ENCODE data around the gene ACTL7B.
"Not testable (repeated sequence)": the region's sequence is repeated elsewhere in the genome, so short reads cannot be mapped to it uniquely, and the experiment has no call there.

Gene ACTL7B

DNA sequence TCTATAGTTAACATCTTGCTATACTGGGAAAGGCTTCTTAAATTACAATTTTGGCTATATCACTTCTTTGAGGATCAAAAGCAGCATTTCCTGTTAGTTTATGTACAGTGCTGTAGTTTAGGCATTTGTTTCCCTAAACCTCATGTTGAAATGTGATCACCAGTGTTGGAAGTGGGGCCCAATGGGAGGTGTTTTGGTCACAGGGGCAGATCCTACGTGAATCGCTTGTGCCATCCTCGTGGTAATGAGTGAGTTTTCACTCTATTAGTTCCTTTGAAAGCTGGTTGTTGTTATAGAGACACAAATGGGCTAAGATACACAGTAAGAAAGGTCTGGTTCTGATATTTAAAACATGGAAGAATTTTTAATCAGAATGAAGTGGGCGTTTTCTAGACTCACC lies 12.0 kb upstream of the ACTL7B start:
- no peak for DNase-seq

- DNase-seq: no peak
Observed at GRCh38 chr9:108867116-108867515, 11.3 kb upstream of the ACTL7B start.

GRCh38 chr9:108866001-108866420 lies 10.2 kb upstream of the ACTL7B start:
- DNase-seq: no peak

GRCh38 chr9:108865037-108865436 lies 9.3 kb upstream of the ACTL7B start:
- DNase-seq: no peak

GRCh38 chr9:108864446-108864845 lies 8.7 kb upstream of the ACTL7B start:
- DNase-seq: no peak

- DNase-seq: no peak
Observed at GRCh38 chr9:108863891-108864290, 8.1 kb upstream of the ACTL7B start.

- no peak for DNase-seq
Observed at GRCh38 chr9:108861997-108862396, 6.2 kb upstream of the ACTL7B start, which contains the start of gene ACTL7A. Gene ACTL7A (plus strand): TSS chr9:108862266. CDS start chr9:108862323, 57 bp downstream.

GRCh38 chr9:108861464-108861863 lies 5.7 kb upstream of the ACTL7B start:
- no peak for DNase-seq

GRCh38 chr9:108860764-108861163 lies 5.0 kb upstream of the ACTL7B start:
- no peak for DNase-seq

DNA sequence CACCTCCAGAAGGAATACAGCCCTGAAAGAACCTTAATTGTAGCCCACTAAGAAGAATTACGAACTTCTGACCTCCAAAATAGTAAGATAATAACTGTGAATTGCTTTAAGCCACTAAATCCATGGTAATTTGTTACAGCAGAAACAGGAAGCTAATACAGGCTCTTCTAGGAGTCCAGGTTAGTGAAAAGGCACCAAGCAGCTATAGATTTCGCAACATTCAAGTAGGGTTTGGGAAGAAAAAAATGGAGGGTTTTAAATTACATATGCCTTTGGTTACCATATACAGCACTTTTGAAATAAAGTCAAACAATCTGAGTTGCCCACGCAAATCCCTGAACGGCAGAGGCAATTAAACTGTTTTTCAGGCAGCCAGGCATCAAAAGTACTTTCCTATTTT lies 4.6 kb upstream of the ACTL7B start:
- no peak for DNase-seq

GRCh38 chr9:108859459-108860114 lies 3.8 kb upstream of the ACTL7B start:
- DNase-seq: no peak

GRCh38 chr9:108857572-108857971 lies 1.8 kb upstream of the ACTL7B start:
- DNase-seq: no peak

GRCh38 chr9:108855529-108855886 lies 278 bp downstream of the ACTL7B start:
- no peak for DNase-seq

- no peak for DNase-seq
Observed at GRCh38 chr9:108854641-108855528, 901 bp downstream of the ACTL7B start.

DNA sequence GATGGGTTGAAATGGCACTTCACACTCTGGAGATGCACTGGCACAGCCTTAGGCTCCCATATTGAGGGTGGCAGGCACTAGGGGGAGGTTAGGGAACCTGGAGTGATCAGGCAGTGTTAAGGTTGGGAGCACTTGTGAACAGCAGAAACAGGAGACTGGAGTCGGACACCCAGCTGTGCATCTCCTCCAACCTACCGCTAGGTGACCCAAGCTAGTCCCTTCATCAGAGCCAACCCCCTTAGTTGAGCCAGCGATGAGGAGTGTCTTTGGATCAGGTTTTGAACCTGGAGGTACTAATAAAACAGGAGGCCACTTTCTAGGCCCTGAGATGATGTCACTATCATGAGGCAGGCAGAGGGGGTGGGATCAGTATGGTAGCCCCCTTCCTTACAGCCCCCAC lies 1.7 kb downstream of the ACTL7B start:
- DNase-seq: no peak

DNA sequence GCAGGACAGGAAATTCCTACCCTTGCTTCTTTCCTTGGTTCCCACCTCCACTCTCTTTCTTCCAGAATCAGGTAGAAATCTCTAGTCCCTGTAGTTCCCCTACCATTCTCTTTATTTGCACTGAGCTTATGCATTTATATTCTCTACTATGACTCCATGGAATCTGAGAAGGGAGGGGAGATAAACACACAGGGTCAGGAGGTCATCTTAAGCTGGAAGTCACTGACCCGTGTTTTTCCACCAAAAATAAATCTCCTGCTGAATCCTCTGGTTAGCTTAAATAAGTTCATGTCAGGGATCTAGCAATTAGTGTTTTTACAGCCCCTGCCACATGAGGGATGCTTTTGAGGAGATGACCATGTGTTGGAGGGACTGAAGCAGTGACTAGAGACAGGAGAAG lies 3.7 kb downstream of the ACTL7B start:
- DNase-seq: no peak

DNA sequence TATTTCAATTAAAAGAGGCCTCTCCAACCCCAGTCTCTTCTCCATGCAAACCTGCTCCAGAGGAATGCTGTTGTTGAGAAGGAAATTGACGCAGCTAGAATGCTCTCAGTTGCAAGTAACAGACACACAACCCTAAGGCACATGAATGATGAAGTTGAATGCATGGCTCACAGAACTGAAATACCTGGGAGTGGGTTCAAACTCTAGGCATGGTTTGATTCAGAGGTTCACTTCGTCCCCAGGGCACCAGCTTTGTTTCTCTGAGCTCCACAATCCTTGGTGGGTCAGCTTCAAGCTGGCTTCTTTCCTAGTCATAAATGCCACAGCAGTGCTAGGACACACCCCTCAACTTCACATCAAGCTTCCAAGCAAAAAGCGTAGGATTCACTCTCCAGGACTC lies 4.6 kb downstream of the ACTL7B start:
- DNase-seq: no peak

- no peak for DNase-seq
Observed at GRCh38 chr9:108850293-108850897, 5.4 kb downstream of the ACTL7B start.

DNA sequence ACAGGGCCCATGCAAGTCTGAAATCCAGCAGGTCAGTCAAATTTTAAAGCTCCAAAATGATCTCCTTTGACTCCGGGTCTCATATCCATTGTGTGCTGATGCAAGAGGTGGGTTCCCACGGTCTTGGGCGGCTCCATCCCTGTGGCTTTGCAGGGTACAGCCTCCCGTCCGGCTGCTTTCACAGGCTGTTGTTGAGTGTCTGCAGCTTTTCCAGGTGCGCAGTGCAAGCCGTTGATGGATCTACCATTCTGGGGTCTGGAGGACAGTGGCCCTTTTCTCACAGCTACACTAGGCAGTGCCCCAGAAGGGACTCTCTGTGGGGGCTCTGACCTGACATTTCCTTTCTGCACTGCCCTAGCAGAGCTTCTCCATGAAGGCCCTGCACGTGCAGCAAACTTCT lies 7.5 kb downstream of the ACTL7B start:
- DNase-seq: not testable (repeated sequence)

DNA sequence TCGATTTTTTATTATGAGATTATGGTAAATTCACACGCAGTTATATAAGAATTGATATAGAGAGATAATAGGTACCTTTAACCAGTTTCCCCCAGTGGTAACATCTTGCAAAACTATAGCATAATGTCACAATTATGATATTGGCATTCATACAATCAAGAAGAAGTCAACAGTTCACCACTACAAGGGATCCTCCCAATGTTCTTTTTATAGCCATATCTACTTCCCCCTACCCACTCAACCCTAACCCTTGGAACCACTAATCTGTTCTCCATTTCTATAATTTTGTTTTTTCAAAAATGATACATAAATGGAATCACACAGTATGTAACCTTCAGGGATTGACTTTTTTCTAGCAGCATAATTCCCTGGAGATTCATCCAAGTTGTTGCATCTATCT lies 9.8 kb downstream of the ACTL7B start:
- no peak for DNase-seq

DNA sequence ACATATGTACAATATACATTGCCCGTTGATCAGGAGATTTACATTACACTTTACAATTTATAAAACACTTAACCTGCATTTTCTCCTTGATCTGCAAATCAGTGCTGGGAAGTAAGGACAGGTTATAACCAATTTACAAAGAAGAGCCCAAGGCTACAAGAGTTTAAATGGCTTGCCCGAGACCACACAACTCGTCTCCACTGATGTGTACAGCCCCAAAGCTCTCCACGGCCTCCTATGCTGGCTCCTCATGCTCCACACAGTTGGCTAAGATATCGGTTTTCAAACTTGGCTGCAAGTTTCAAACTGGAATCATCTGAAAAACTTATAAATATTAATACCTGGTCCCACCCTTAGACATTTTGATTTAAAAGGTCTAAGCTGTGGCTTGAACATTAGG lies 10.3 kb downstream of the ACTL7B start:
- no peak for DNase-seq

- DNase-seq: no peak
Observed at GRCh38 chr9:108844856-108845255, 10.9 kb downstream of the ACTL7B start.

DNA sequence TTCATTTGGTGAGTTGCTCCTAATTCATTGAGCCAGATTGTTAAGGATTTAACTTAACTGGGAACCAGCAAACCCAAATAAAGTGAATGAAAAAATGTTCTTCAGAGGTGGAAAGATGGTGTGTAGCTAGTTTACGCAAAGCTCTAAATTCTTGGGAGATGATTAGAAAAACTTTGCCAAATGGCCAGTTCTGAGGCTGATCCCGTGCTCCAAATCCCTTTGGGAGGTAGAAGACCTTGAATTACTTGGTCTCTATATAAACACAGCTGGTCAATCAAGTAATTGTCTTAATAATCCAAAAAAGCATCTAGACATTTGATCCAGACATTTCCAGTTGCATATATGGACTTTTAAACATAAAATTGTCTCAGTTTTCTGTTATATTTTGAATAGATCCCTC lies 11.4 kb downstream of the ACTL7B start:
- no peak for DNase-seq

All from CD4-positive, alpha-beta T cell treated with Interleukin-4 for 1 hour (primary cell).